ENCODE measurements around the gene CLCN3.

CLCN3 gene

DNA sequence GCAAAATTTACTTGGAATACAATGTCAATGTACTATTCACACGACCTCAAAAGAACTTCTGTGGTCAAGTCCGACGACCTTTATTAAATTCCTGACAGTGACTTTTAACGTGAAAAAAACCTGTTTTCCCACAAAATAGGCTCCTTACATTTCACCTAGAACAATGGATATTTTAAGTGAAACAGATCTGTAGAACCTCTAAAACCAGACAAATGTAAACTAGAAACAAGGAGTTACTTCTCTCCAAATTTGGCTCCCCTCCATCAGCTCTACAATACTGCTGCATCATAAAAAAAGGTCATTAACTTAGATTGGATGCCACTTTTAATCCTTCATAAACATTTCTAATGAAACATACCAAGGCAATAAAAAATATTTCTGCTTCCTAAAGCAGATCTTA lies 9.2 kb upstream of the CLCN3 start:
- H3K4me3 ChIP-seq (ENCODE audit: low read length): peak overlapping the region; percentile 93
- no peak for TF ChIP-seq CTCF (conservative IDR thresholded peaks at IDR 0.05; ENCODE audit: low read length)
- DNase-seq (ENCODE audit: low read depth): no peak

GRCh38 chr4:169611991-169612870 lies 8.1 kb upstream of the CLCN3 start, which contains the start of gene NEK1:
Gene NEK1 (minus strand): TSS chr4:169612583. CDS start chr4:169602630, 9,953 bp downstream.
- peak; percentile 5; the same call in 1 of the 2 replicates for TF ChIP-seq CTCF (conservative IDR thresholded peaks at IDR 0.05; ENCODE audit: low read length)
- DNase-seq (ENCODE audit: low read depth): peak; percentile 82
- peak within 1 kb of the TSS; percentile 93 for H3K4me3 ChIP-seq (ENCODE audit: low read length)

GRCh38 chr4:169612871-169613859 lies 7.2 kb upstream of the CLCN3 start:
- TF ChIP-seq CTCF (conservative IDR thresholded peaks at IDR 0.05; ENCODE audit: low read length): peak; percentile 82
- H3K4me3 ChIP-seq (ENCODE audit: low read length): peak overlapping the region; percentile 93
- DNase-seq (ENCODE audit: low read depth): peak; percentile 70

GRCh38 chr4:169615467-169616106 lies 4.8 kb upstream of the CLCN3 start:
- peak; percentile 26 for DNase-seq (ENCODE audit: low read depth)
- no peak overlapping the region for H3K4me3 ChIP-seq (ENCODE audit: low read length)
- TF ChIP-seq CTCF (conservative IDR thresholded peaks at IDR 0.05; ENCODE audit: low read length): no peak

- no peak for TF ChIP-seq CTCF (conservative IDR thresholded peaks at IDR 0.05; ENCODE audit: low read length)
- H3K4me3 ChIP-seq (ENCODE audit: low read length): no peak overlapping the region
- no peak for DNase-seq (ENCODE audit: low read depth)
Measured at GRCh38 chr4:169616846-169617245, 3.5 kb upstream of the CLCN3 start.

DNA sequence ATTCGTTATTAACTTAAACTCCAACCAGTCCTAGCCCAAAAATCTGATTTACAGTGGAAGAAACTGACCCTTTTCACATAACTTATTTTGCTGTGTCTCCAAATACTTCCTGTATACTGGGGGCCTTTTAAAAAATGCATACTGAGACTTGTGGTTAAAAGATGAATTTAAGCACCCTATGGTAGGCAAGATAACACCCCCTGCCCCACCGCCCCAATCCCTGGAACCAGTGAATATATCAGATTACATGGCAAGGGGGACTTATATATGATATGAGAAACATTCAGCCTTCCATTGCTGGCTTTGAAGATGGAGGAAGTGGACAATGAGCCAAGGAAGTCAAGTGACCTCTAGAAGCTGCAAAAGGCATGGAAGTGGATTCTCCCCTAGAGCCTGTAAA lies 3.1 kb upstream of the CLCN3 start:
- DNase-seq (ENCODE audit: low read depth): no peak
- H3K4me3 ChIP-seq (ENCODE audit: low read length): no peak overlapping the region
- no peak for TF ChIP-seq CTCF (conservative IDR thresholded peaks at IDR 0.05; ENCODE audit: low read length)

Measured in AG10803 (cell line).